NB4 (cell line): ENCODE measurements around the gene SPRYD3.

ENCODE experiments used
- CTCF ChIP-seq: IDR thresholded peaks from one replicate; pipeline ENCODE4 v1.5.1; 2012; ENCODE audit warnings: low read depth, low read length
- POLR2A ChIP-seq: IDR thresholded peaks from 2 replicates; pipeline ENCODE4 v1.6.1; 2011; ENCODE audit warnings: mild to moderate bottlenecking; ENCODE audit not compliant: insufficient read length; ENCODE audit errors: extremely low read depth

GRCh38 chr12:53047221-53048032 is 31.8 kb downstream of the SPRYD3 start:
- TF ChIP-seq CTCF (peak; percentile 13), POLR2A (no peak)
